ENCODE data around the gene SGSM1. TPM values are rescaled to one million over a fixed set of nuclear protein-coding genes. Genes with fewer than 3 reads are reported as not detected.

SGSM1 gene
- total and polyA plus RNA-seq, 10 of the 15 experiments (the other 5 are each of a cell fraction or from before 2014, with no cell fraction given), result not detected

DNA sequence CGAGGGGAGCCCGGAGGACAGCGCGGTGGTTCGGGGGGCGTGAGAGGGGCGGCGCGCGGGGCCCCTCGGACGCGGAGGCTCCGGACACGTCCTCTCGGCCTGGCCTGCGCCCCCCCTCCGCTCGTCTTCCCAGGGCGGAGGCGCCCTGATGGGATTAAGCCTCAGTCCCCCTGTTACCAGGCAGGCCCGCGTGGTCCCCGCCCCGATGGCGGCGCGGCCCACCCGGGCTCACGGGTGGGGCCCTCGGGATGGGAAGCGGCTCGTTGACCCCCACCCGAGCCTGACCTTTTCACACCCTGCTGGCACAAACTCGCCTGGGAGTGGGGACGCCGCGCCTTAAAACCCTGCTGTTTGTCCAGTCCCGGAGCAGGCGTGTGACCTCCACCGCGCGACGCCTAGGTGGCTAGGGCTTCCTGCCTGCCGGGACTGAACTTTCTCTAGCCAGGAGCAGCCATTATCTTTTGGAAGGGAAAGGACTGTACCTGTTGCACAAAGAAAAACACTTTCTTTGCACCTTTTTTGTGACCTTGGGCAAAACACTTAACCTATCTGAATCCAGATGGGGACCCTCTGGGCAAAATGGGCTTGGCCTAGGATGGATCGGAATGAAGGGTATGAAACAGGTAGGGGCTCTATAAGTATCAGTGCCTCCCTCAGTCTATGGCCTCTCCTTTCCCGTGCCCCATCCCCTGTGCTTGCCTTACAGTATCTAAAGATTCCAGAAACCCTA is 147.5 kb downstream of the SGSM1 start (continued):
- TF ChIP-seq, protein P1, sequence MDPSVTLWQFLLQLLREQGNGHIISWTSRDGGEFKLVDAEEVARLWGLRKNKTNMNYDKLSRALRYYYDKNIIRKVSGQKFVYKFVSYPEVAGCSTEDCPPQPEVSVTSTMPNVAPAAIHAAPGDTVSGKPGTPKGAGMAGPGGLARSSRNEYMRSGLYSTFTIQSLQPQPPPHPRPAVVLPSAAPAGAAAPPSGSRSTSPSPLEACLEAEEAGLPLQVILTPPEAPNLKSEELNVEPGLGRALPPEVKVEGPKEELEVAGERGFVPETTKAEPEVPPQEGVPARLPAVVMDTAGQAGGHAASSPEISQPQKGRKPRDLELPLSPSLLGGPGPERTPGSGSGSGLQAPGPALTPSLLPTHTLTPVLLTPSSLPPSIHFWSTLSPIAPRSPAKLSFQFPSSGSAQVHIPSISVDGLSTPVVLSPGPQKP (IDR thresholded peaks at IDR 0.05; ENCODE audit: low read depth, low read length), result no peak
- TF ChIP-seq, protein P2, sequence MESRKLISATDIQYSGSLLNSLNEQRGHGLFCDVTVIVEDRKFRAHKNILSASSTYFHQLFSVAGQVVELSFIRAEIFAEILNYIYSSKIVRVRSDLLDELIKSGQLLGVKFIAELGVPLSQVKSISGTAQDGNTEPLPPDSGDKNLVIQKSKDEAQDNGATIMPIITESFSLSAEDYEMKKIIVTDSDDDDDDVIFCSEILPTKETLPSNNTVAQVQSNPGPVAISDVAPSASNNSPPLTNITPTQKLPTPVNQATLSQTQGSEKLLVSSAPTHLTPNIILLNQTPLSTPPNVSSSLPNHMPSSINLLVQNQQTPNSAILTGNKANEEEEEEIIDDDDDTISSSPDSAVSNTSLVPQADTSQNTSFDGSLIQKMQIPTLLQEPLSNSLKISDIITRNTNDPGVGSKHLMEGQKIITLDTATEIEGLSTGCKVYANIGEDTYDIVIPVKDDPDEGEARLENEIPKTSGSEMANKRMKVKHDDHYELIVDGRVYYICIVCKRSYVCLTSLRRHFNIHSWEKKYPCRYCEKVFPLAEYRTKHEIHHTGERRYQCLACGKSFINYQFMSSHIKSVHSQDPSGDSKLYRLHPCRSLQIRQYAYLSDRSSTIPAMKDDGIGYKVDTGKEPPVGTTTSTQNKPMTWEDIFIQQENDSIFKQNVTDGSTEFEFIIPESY (IDR thresholded peaks at IDR 0.05), result no peak

DNA sequence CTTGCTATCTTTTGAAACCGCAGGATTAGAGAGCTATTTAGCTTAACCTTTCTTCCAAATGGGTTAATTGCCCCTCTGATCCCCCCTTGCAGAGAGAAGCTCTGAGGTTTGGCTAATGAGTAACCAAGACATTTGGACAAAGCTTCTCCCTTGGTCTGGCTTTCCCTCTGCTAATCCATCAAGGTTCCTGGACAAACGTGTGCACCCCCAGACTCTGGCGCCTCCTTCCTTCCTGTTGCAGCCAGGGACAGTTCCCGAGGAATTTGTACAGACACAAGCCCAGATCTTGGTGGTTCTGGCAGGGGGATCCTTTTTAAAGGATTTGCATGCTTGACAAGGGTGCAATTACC is 148.1 kb downstream of the SGSM1 start:
- Histone ChIP-seq H3K36me3 (ENCODE audit: control insufficient read depth in 2 of 2, insufficient read depth in 2 of 2, low read length in 1 of 2) (no peaks in the 10 kb centered on the region), H3K9me3 (replicated peaks; ENCODE audit: control insufficient read depth, insufficient read depth, low read length) (no peaks in the 10 kb centered on the region), H3K4me3 (no peak overlapping the region), H3K9ac (ENCODE audit: control insufficient read depth, insufficient read depth, low read length) (no peak overlapping the region), H3K4me2 (ENCODE audit: control insufficient read depth, insufficient read depth) (no peak overlapping the region), H3K27ac (ENCODE audit: control insufficient read depth, insufficient read depth) (no peak overlapping the region), H3K27me3 (replicated peaks in 1 of 2; ENCODE audit: control insufficient read depth in 2 of 2, insufficient read depth in 2 of 2, low read length in 1 of 2) (peaks cover 0 to 4% of the 10 kb centered on the region in 2 experiments), H3K4me1 (ENCODE audit: control insufficient read depth, insufficient read depth, low read length) (no peaks in the 10 kb centered on the region), H3K79me2 (ENCODE audit: control insufficient read depth, insufficient read depth, low read length) (no peaks in the 10 kb centered on the region), H4K20me1 (ENCODE audit: control insufficient read depth, insufficient read depth) (no peaks in the 10 kb centered on the region; the same call in 1 of the 2 replicates), H2AFZ (ENCODE audit: control insufficient read depth, low read depth, low read length) (no peak overlapping the region)
- RAD21 ChIA-PET (ENCODE audit: unreplicated experiment), result no interaction called here
- no peak for ATAC-seq
- in situ Hi-C loops (cut with MboI), result no loop called here
- no peak for TF ChIP-seq SMAD1 (IDR thresholded peaks at IDR 0.05; ENCODE audit: low read depth, partially characterized antibody)
- TF ChIP-seq, protein P3, sequence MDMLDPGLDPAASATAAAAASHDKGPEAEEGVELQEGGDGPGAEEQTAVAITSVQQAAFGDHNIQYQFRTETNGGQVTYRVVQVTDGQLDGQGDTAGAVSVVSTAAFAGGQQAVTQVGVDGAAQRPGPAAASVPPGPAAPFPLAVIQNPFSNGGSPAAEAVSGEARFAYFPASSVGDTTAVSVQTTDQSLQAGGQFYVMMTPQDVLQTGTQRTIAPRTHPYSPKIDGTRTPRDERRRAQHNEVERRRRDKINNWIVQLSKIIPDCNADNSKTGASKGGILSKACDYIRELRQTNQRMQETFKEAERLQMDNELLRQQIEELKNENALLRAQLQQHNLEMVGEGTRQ (IDR thresholded peaks at IDR 0.05; ENCODE audit: borderline replicate concordance, low read depth, low read length), result no peak
- SMC1A ChIA-PET (ENCODE audit: uncharacterized antibody, unreplicated experiment), result no interaction called here
- whole genome bisulfite sequencing (ENCODE audit: insufficient coverage, insufficient replicate concordance, low lambda C conversion rate, missing lambda C conversion rate), result 36% methylated on average over 4 of the region's 4 CpGs
- no peak for FAIRE-seq
- CTCF ChIA-PET, result no interaction called here
- DNase-seq (ENCODE audit: low read depth, low spot score), result no peak
- no TSS peak for BruUV-seq (replicated peaks)
- POLR2A ChIA-PET, result no interaction called here
- intact Hi-C loops (cut with micrococcal nuclease; ENCODE audit: unreplicated experiment), result no loop called here

Data from GM12878 (cell line).